ENCODE measurements around the gene TAOK1.
"Not testable (repeated sequence)": the region's sequence is repeated elsewhere in the genome, so short reads cannot be mapped to it uniquely, and the experiment has no call there.

TAOK1 gene

GRCh38 chr17:29546830-29547229, 156.7 kb downstream of the TAOK1 start:
- no peak for DNase-seq (ENCODE audit: low read depth)

- DNase-seq (ENCODE audit: low read depth) = no peak
These were observed 159.2 kb downstream of the TAOK1 start for GRCh38 chr17:29549177-29549923.

- DNase-seq (ENCODE audit: low read depth) = no peak
These were observed 165.7 kb downstream of the TAOK1 start for GRCh38 chr17:29555840-29556239.

- DNase-seq (ENCODE audit: low read depth) = no peak
These were observed 167.0 kb downstream of the TAOK1 start for GRCh38 chr17:29557085-29557738.

- no peak for DNase-seq (ENCODE audit: low read depth)
These were observed 167.6 kb downstream of the TAOK1 start for GRCh38 chr17:29557739-29558116.

- DNase-seq (ENCODE audit: low read depth) = not testable (repeated sequence)
These were observed 168.0 kb downstream of the TAOK1 start for GRCh38 chr17:29558139-29558538.

GRCh38 chr17:29559640-29560039, 169.5 kb downstream of the TAOK1 start:
- DNase-seq (ENCODE audit: low read depth) = no peak

GRCh38 chr17:29560316-29560715, 170.2 kb downstream of the TAOK1 start:
- DNase-seq (ENCODE audit: low read depth) = no peak

- no peak for DNase-seq (ENCODE audit: low read depth)
These were observed 171.7 kb downstream of the TAOK1 start for GRCh38 chr17:29561554-29562517.

- no peak for DNase-seq (ENCODE audit: low read depth)
These were observed 172.5 kb downstream of the TAOK1 start for GRCh38 chr17:29562615-29563014.

- DNase-seq (ENCODE audit: low read depth) = no peak
These were observed 173.7 kb downstream of the TAOK1 start for GRCh38 chr17:29563816-29564215.

GRCh38 chr17:29565643-29566472, 175.7 kb downstream of the TAOK1 start:
- DNase-seq (ENCODE audit: low read depth) = no peak

GRCh38 chr17:29566473-29567303, 176.5 kb downstream of the TAOK1 start, which contains the start of gene ABHD15:
ABHD15 (minus strand) TSS chr17:29567037; CDS start chr17:29566966, 71 bp downstream.
- no peak for DNase-seq (ENCODE audit: low read depth)

GRCh38 chr17:29567304-29567553, 177.1 kb downstream of the TAOK1 start:
- no peak for DNase-seq (ENCODE audit: low read depth)

- DNase-seq (ENCODE audit: low read depth) = no peak
These were observed 177.6 kb downstream of the TAOK1 start for GRCh38 chr17:29567554-29568330.

GRCh38 chr17:29568331-29569244, 178.4 kb downstream of the TAOK1 start, which contains the start of gene TP53I13:
TP53I13 (plus strand) TSS chr17:29568701; CDS start chr17:29568759, 58 bp downstream.
- no peak for DNase-seq (ENCODE audit: low read depth)

GRCh38 chr17:29569245-29569950, 179.2 kb downstream of the TAOK1 start:
- DNase-seq (ENCODE audit: low read depth) = no peak

GRCh38 chr17:29570521-29570920, 180.4 kb downstream of the TAOK1 start:
- no peak for DNase-seq (ENCODE audit: low read depth)
